GM12864 (cell line): ENCODE data around the gene NATD1.

ENCODE experiments used
- DNase-seq: peaks from one replicate; pipeline ENCODE4 v3.0.0-alpha.2; 2011; ENCODE audit warnings: low read depth
- H3K4me3 ChIP-seq: 2 replicates; pipeline ENCODE4 v1.5.1; 2011; ENCODE audit warnings: mild to moderate bottlenecking, low read depth, low read length, control low read depth
- TF ChIP-seq, protein P1 (sequence below): IDR thresholded peaks from 2 replicates; pipeline ENCODE4 v1.5.1; 2011; ENCODE audit warnings: low read depth, mild to moderate bottlenecking, moderate library complexity, low read length, control low read depth, inconsistent platforms; ENCODE audit errors: missing control alignments

Gene NATD1

DNA sequence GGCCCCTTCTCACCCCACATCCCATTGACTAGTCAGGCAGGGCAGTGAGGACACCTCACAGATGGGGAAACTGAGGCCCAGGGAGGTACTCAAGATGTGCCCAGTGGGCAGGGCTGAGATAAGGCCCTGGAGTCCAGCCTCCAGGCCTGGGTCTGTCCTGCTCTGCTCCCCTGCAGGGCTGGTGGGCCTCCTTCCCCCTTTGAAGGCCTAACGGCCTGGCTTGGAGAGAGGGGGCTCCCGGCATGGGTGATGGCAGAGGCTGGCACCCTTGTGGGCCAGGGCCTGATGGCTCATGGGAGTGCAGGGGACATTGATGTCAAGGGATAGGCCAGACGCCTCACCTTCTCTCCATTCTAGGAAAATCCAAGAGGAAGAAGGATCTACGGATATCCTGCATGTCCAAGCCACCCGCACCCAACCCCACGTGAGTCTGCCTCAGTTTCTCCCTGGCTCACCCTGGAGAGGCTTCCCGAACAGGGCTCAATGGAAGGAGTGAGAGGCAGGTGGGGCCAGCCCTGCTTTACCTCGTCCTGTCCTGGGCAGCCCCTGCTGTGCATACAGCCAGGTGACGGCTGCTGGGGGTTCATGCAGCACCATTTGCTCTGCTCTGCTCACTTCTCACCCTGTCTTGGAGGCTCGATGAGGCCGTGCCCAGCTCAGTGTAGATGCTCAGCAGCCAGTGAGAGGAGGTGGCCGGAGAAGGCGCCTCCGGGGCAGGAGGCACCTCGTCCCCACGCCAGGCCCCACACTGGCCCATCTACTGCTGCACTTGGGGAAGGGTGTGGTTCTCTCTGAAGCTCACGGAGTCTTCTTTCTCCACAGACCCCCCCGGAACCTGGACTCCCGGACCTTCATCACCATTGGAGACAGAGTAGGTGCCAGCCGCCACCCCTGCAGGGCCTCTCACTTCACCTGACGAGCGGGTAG lies 45.1 kb upstream of the NATD1 start:
- no peak for DNase-seq
- H3K4me3 ChIP-seq = no peak overlapping the region
- TF ChIP-seq, protein P1, sequence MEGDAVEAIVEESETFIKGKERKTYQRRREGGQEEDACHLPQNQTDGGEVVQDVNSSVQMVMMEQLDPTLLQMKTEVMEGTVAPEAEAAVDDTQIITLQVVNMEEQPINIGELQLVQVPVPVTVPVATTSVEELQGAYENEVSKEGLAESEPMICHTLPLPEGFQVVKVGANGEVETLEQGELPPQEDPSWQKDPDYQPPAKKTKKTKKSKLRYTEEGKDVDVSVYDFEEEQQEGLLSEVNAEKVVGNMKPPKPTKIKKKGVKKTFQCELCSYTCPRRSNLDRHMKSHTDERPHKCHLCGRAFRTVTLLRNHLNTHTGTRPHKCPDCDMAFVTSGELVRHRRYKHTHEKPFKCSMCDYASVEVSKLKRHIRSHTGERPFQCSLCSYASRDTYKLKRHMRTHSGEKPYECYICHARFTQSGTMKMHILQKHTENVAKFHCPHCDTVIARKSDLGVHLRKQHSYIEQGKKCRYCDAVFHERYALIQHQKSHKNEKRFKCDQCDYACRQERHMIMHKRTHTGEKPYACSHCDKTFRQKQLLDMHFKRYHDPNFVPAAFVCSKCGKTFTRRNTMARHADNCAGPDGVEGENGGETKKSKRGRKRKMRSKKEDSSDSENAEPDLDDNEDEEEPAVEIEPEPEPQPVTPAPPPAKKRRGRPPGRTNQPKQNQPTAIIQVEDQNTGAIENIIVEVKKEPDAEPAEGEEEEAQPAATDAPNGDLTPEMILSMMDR = no peak

DNA sequence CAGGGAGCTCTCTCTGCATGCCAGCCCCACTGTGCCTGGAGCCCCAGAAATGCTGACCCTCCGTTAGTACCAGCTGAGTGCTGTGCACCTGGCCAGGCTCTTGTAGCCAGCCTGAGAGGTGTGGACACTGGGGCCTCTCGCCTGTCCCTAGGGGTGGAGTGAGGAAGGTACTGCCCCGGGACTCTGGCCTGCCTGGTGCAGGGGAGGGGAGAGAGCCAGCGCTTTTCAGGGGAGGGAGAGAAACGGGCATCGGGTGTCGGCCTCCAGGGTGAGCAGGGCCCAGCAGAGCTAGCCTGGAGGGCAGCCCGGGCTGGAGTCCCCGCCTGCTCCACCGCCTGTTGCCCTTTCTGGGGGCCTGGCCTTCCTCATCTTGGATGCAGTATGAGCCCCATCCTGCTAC lies 44.4 kb upstream of the NATD1 start:
- TF ChIP-seq, protein P1 = no peak
- DNase-seq = no peak
- H3K4me3 ChIP-seq = no peak overlapping the region

DNA sequence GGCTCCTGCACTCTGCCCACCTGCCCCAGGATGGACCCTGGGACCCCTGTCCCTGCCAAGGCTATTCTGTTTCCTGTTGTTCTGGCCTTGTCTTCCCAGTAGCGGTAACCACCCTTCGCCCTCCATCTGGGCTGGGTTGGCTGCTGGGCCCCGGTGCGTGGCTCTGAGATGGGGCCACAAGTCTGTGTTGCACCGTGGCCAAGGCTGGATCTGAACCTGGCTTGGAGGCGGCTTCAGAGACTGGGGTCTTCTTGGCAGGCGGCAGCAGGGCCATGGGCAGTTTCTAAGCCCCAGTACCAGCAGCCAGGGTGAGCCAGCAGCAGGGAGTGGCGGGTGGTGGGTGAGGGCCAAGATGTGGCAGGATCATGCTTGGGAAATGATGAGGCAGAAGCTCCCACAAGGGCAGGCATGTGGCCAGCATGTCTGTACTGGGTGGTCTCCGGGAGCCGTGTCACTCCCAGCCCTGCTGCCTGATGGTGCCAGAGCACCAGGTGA lies 43.9 kb upstream of the NATD1 start:
- TF ChIP-seq, protein P1 = no peak
- no peak overlapping the region for H3K4me3 ChIP-seq
- DNase-seq = no peak

DNA sequence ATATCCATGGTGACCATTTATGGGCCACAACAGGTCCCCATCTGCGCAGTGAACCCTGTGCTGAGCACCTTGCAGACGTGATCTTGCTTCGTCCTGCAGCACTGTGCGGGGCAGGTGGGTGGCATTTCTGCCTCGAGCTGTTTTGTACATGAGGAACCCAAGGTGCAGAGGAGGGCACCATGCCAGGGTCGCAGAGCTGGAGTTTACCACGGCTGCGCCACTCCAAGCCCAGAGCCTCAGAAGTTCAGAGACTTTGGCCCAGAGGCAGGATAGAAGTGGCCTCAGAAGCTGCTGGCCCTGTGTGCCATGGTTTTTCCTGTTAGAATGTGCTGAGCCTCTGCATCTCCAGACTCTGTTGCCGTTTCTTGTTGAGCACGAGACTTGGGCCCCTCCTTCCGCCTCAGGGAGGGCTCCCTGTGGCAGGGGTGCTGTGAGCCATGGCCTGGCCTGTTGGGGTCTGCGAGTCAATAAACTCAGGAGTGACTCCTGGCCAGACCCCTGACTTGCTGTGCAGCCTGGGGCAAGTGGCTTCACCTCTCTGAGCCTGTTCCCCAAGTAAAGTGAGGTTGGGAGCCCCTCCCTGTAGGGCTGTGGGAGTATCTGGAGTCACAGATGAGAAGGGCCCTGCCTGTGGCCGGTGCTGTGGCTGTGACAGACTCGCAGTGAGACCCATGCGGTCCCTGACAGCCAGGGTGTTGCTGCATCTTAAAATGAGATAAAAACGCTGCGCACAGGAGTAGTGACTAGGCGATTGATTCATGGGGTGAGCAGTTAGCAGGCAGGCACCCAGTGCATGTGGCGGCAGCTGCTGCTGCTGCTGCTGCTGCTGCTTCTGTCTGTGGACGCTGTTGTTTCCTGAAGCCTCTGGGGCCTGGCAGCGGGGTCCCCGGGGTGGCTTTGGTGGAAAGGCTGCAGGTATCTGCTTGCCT lies 43.2 kb upstream of the NATD1 start:
- DNase-seq = no peak
- H3K4me3 ChIP-seq = no peak overlapping the region
- TF ChIP-seq, protein P1 = no peak

DNA sequence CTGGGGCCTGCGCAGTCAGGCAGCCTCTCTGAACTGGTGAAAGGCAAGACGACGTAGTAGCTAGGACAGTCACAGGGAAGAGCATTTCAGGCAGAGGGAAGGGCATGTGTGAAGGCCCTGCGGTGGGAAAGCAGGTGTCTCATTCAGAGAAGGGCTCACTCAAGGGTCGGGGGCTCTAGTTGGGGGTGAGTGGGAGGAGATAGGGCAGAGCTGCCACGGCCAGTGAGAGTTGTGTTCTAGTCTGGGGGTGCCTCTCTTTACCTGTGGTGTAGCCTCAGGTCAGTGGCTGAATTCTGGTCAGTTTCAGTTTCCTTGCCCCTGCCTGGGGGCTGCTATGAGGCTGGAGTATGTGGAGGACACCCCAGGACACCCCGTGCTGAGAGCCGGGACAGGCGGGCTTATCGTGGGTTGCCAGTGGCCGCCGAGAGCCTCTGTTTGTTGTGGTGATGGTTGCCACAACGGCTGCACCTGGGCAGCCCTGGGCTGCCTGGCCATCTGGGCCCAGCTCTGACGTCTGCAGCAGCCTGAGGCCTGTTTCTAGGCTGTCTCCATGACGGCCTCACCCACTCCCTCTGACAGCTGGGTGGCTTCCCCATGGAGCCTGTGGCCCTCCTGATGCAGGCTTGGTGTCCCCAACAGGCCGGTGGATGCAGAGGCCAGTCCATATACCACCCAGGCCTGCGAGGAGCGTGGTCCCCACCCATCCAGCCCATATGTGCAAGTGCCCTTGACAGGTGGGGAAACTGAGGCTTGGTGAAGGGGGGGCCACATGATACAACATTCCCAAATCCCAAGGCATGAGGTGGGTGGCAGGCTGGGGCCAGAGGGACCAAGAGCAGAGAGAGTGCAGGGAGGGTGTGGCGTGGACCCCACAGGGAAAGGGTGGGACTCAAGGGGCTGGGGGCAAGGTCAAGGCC lies 42.1 kb upstream of the NATD1 start:
- TF ChIP-seq, protein P1 = no peak
- DNase-seq = no peak
- H3K4me3 ChIP-seq = no peak overlapping the region
